Nephron progenitor cell (in vitro differentiated cells): ENCODE results near the gene MOSPD3.

Source experiments
- DNase-seq: peaks from one replicate; pipeline ENCODE4 v3.0.0; 2021
- H3K27ac Mint-ChIP-seq: 2 replicates; pipeline ENCODE4 v1.8.0; 2021; ENCODE audit warnings: mild to moderate bottlenecking, moderate library complexity, mixed read lengths
- H3K27me3 Mint-ChIP-seq: 2 replicates; pipeline ENCODE4 v1.8.0; 2021; ENCODE audit warnings: mild to moderate bottlenecking, low read depth, mixed read lengths; ENCODE audit not compliant: poor library complexity
- H3K36me3 Mint-ChIP-seq: 2 replicates; pipeline ENCODE4 v1.8.0; 2021; ENCODE audit warnings: low read depth, mixed read lengths
- H3K4me1 Mint-ChIP-seq: 2 replicates; pipeline ENCODE4 v1.8.0; 2021; ENCODE audit warnings: mixed read lengths
- H3K4me3 Mint-ChIP-seq: 2 replicates; pipeline ENCODE4 v1.8.0; 2021; ENCODE audit warnings: mild to moderate bottlenecking, moderate library complexity, mixed read lengths
- H3K9me3 Mint-ChIP-seq: 2 replicates; pipeline ENCODE4 v1.8.0; 2021; ENCODE audit warnings: mild to moderate bottlenecking, moderate library complexity, mixed read lengths
- CTCF ChIP-seq: fragments of 200-600 bp; sonication (generic); IDR thresholded peaks from 2 replicates; pipeline ENCODE4 v1.5.0; 2021; ENCODE audit warnings: antibody characterized with exemption

MOSPD3 gene

GRCh38 chr7:100578246-100579183, 33.8 kb upstream of the MOSPD3 start:
- Mint-ChIP-seq H3K4me3 (no peak overlapping the region), H3K27ac (no peak overlapping the region), H3K36me3 (peaks cover 16% of the 10 kb centered on the region), H3K27me3 (no peaks in the 10 kb centered on the region), H3K9me3 (no peaks in the 10 kb centered on the region), H3K4me1 (peaks cover 18% of the 10 kb centered on the region)
- DNase-seq, result no peak
- TF ChIP-seq CTCF, result no peak

- no peak for TF ChIP-seq CTCF
- Mint-ChIP-seq H3K36me3 (peaks cover 11% of the 10 kb centered on the region), H3K27ac (no peak overlapping the region), H3K4me1 (peaks cover 33% of the 10 kb centered on the region), H3K4me3 (no peak overlapping the region), H3K27me3 (no peaks in the 10 kb centered on the region), H3K9me3 (no peaks in the 10 kb centered on the region)
- DNase-seq, result no peak
These were observed 31.7 kb upstream of the MOSPD3 start for GRCh38 chr7:100580466-100581283.

- TF ChIP-seq CTCF, result no peak
- H3K9me3 Mint-ChIP-seq, result no peaks in the 10 kb centered on the region
- peaks cover 39% of the 10 kb centered on the region for H3K4me1 Mint-ChIP-seq
- no peak overlapping the region for H3K4me3 Mint-ChIP-seq
- no peaks in the 10 kb centered on the region for H3K27me3 Mint-ChIP-seq
- DNase-seq, result no peak
- H3K27ac Mint-ChIP-seq, result no peak overlapping the region
- H3K36me3 Mint-ChIP-seq, result peaks cover 5% of the 10 kb centered on the region
These were observed 30.2 kb upstream of the MOSPD3 start for GRCh38 chr7:100582041-100582579.

- Mint-ChIP-seq H3K4me1 (peaks cover 39% of the 10 kb centered on the region), H3K36me3 (peaks cover 5% of the 10 kb centered on the region), H3K4me3 (no peak overlapping the region), H3K27me3 (no peaks in the 10 kb centered on the region), H3K27ac (peak overlapping the region; percentile 36), H3K9me3 (no peaks in the 10 kb centered on the region)
- no peak for TF ChIP-seq CTCF
- no peak for DNase-seq
These were observed 29.7 kb upstream of the MOSPD3 start for GRCh38 chr7:100582650-100583049.

GRCh38 chr7:100583132-100584053, 28.9 kb upstream of the MOSPD3 start:
- peaks cover 44% of the 10 kb centered on the region for H3K4me1 Mint-ChIP-seq
- TF ChIP-seq CTCF, result no peak
- H3K4me3 Mint-ChIP-seq, result peak overlapping the region; percentile 100
- H3K9me3 Mint-ChIP-seq, result no peaks in the 10 kb centered on the region
- H3K27me3 Mint-ChIP-seq, result no peaks in the 10 kb centered on the region
- H3K36me3 Mint-ChIP-seq, result peaks cover 5% of the 10 kb centered on the region
- H3K27ac Mint-ChIP-seq, result peak overlapping the region; percentile 92
- no peak for DNase-seq
